ENCODE data around the gene ZMYND11.
"Not testable (repeated sequence)": the region's sequence is repeated elsewhere in the genome, so short reads cannot be mapped to it uniquely, and the experiment has no call there.

Gene ZMYND11

GRCh38 chr10:239109-239508 lies 103.9 kb downstream of the ZMYND11 start:
- Histone ChIP-seq H3K9ac (no peak overlapping the region), H3K27ac (no peak overlapping the region), H4K20me1 (peaks cover 0 to 4% (median 0%) of the 10 kb centered on the region in 11 experiments; a peak in 5 of 22 replicates), H3K36me3 (peaks cover 30 to 75% (median 54%) of the 10 kb centered on the region in 11 experiments), H3K4me3 (no peak overlapping the region), H3K27me3 (no peaks in the 10 kb centered on the region), H3K4me1 (peaks cover 0 to 9% (median 0%) of the 10 kb centered on the region in 10 experiments; a peak in 2 of 20 replicates), H3K4me2 (no peak overlapping the region), H3K9me3 (replicated peaks in 1 of 11) (no peaks in the 10 kb centered on the region)
- TF ChIP-seq Cebpa-rat (IDR thresholded peaks at IDR 0.05): no peak

DNA sequence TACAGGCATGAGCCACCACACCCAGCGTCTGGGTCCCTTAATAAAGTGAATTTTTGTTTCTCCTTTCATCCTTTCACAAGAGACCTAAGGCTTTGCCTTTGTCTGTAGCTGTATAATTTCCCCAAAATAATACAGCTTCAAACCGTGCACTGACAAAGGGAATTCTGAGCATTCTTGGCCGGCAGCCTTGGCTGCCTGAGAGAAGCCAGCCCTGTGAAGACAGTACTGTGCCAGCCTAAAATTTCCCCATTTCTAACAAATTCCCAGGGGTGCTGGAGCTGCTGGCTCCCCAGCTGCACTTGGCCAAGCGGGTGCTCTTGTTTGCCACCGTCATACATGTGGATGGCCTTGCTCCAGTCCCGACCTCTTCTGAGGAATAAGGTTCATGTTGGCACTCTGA lies 106.2 kb downstream of the ZMYND11 start:
- Histone ChIP-seq H3K4me3 (no peak overlapping the region), H3K9me3 (replicated peaks in 1 of 11) (no peaks in the 10 kb centered on the region), H3K9ac (no peak overlapping the region), H3K4me1 (no peaks in the 10 kb centered on the region), H3K36me3 (peaks cover 39 to 98% (median 71%) of the 10 kb centered on the region in 11 experiments), H3K27me3 (no peaks in the 10 kb centered on the region), H3K27ac (no peak overlapping the region), H3K4me2 (no peak overlapping the region), H4K20me1 (no peaks in the 10 kb centered on the region)
- no peak for TF ChIP-seq Cebpa-rat (IDR thresholded peaks at IDR 0.05)

- peaks cover 44 to 98% (median 73%) of the 10 kb centered on the region in 11 experiments for H3K36me3 ChIP-seq
- H3K27me3 ChIP-seq: no peaks in the 10 kb centered on the region
These were observed 106.8 kb downstream of the ZMYND11 start for GRCh38 chr10:241966-242643.

GRCh38 chr10:244227-244626 lies 109.0 kb downstream of the ZMYND11 start:
- peaks cover 57 to 98% (median 81%) of the 10 kb centered on the region in 11 experiments for H3K36me3 ChIP-seq
- H3K27ac ChIP-seq: no peak overlapping the region
- no peaks in the 10 kb centered on the region for H3K4me1 ChIP-seq
- no peaks in the 10 kb centered on the region for H4K20me1 ChIP-seq
- H3K9me3 ChIP-seq (replicated peaks in 1 of 11): no peaks in the 10 kb centered on the region
- no peak overlapping the region for H3K9ac ChIP-seq
- no peak overlapping the region for H3K4me2 ChIP-seq
- no peak for TF ChIP-seq Cebpa-rat (IDR thresholded peaks at IDR 0.05)
- no peak overlapping the region for H3K4me3 ChIP-seq
- no peaks in the 10 kb centered on the region for H3K27me3 ChIP-seq

More at GRCh38 chr10:241966-242643, 106.8 kb downstream of the ZMYND11 start:
- no peak overlapping the region for H3K27ac ChIP-seq
- no peak for TF ChIP-seq Cebpa-rat (IDR thresholded peaks at IDR 0.05)
- H3K4me1 ChIP-seq: no peaks in the 10 kb centered on the region
- H3K4me3 ChIP-seq: no peak overlapping the region
- H3K9me3 ChIP-seq (replicated peaks in 1 of 11): no peaks in the 10 kb centered on the region
- no peak overlapping the region for H3K9ac ChIP-seq
- no peaks in the 10 kb centered on the region for H4K20me1 ChIP-seq
- H3K4me2 ChIP-seq: no peak overlapping the region

- no peak overlapping the region for H3K27ac ChIP-seq
- H3K9ac ChIP-seq: no peak overlapping the region
- no peaks in the 10 kb centered on the region for H3K27me3 ChIP-seq
- H4K20me1 ChIP-seq: no peaks in the 10 kb centered on the region
- H3K4me2 ChIP-seq: no peak overlapping the region
- peaks cover 66 to 98% (median 83%) of the 10 kb centered on the region in 11 experiments for H3K36me3 ChIP-seq
- no peak for TF ChIP-seq Cebpa-rat (IDR thresholded peaks at IDR 0.05)
- H3K4me1 ChIP-seq: no peaks in the 10 kb centered on the region
- no peaks in the 10 kb centered on the region for H3K9me3 ChIP-seq (replicated peaks in 1 of 11)
- no peak overlapping the region for H3K4me3 ChIP-seq
These were observed 111.2 kb downstream of the ZMYND11 start for GRCh38 chr10:246431-246830.

- no peak for TF ChIP-seq Cebpa-rat (IDR thresholded peaks at IDR 0.05)
- Histone ChIP-seq H3K9me3 (replicated peaks in 1 of 11) (no peaks in the 10 kb centered on the region), H4K20me1 (no peaks in the 10 kb centered on the region), H3K27me3 (no peaks in the 10 kb centered on the region), H3K4me3 (no peak overlapping the region), H3K4me2 (no peak overlapping the region), H3K27ac (no peak overlapping the region), H3K36me3 (peaks cover 63 to 98% (median 83%) of the 10 kb centered on the region in 11 experiments), H3K4me1 (no peaks in the 10 kb centered on the region), H3K9ac (no peak overlapping the region)
These were observed 112.2 kb downstream of the ZMYND11 start for GRCh38 chr10:247480-247879.

GRCh38 chr10:248307-248706 lies 113.1 kb downstream of the ZMYND11 start:
- H3K4me2 ChIP-seq: no peak overlapping the region
- H3K9ac ChIP-seq: no peak overlapping the region
- TF ChIP-seq Cebpa-rat (IDR thresholded peaks at IDR 0.05): no peak
- H3K36me3 ChIP-seq: peaks cover 63 to 98% (median 84%) of the 10 kb centered on the region in 11 experiments
- no peaks in the 10 kb centered on the region for H3K27me3 ChIP-seq
- no peak overlapping the region for H3K27ac ChIP-seq
- H3K4me1 ChIP-seq: no peaks in the 10 kb centered on the region
- no peaks in the 10 kb centered on the region for H3K9me3 ChIP-seq (replicated peaks in 1 of 11)
- no peak overlapping the region for H3K4me3 ChIP-seq
- no peaks in the 10 kb centered on the region for H4K20me1 ChIP-seq

GRCh38 chr10:251982-252582 lies 116.8 kb downstream of the ZMYND11 start:
- no peak for TF ChIP-seq Cebpa-rat (IDR thresholded peaks at IDR 0.05)
- Histone ChIP-seq H3K4me2 (no peak overlapping the region), H3K27me3 (no peaks in the 10 kb centered on the region), H3K9me3 (replicated peaks in 1 of 11) (no peaks in the 10 kb centered on the region), H3K36me3 (peaks cover 47 to 82% (median 68%) of the 10 kb centered on the region in 11 experiments), H3K4me3 (no peak overlapping the region), H4K20me1 (no peaks in the 10 kb centered on the region), H3K27ac (no peak overlapping the region), H3K9ac (no peak overlapping the region), H3K4me1 (peaks cover 0 to under 1% (median 0%) of the 10 kb centered on the region in 10 experiments; a peak in 3 of 20 replicates)

DNA sequence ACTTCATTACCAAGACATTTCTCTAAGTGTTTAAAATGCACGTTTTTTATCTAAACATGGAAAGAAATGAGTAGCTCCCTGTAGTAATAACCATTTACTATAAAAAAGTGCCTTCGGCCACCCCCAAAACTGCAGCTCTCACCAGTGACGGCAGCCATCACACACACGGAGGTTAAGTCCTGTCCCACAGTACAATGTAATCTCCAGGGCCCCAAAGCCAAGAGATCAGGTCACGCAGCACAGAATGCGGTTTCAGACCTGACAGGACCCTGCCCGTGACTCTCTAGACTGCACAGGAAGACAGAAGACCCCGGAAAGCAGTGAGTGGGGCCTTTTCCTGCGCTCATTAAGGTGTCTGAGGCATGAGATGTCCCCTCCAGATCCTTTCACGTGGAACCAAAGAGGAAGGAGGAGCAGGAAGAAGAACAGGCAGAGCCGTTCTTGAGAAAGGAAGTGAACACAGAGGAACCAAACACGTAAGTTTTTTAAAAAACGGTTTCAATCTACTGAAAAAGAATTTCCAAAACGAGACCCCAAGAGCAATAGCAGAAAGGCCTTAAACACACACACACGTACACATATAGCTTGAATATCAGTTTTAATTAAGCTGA lies 125.7 kb downstream of the ZMYND11 start:
- Histone ChIP-seq H3K27ac (peak overlapping the region in 10 of 11 experiments; percentile 32 to 83 (median 68); a peak in 20 of 22 replicates), H3K27me3 (no peaks in the 10 kb centered on the region), H3K36me3 (peaks cover 0 to 7% (median 0%) of the 10 kb centered on the region in 11 experiments; a peak in 3 of 22 replicates), H4K20me1 (no peaks in the 10 kb centered on the region), H3K4me1 (peaks cover 30 to 52% (median 43%) of the 10 kb centered on the region in 10 experiments), H3K4me3 (peak overlapping the region in 4 of 10 experiments; percentile 8 to 41 (median 30); a peak in 4 of 20 replicates), H3K9ac (peak overlapping the region; percentile 21 to 67 (median 45); a peak in 17 of 22 replicates), H3K9me3 (replicated peaks in 1 of 11) (peaks cover 0 to 23% (median 12%) of the 10 kb centered on the region in 11 experiments; a peak in 10 of 22 replicates), H3K4me2 (peak overlapping the region; percentile 63 to 86 (median 77))
- TF ChIP-seq Cebpa-rat (IDR thresholded peaks at IDR 0.05): no peak

DNA sequence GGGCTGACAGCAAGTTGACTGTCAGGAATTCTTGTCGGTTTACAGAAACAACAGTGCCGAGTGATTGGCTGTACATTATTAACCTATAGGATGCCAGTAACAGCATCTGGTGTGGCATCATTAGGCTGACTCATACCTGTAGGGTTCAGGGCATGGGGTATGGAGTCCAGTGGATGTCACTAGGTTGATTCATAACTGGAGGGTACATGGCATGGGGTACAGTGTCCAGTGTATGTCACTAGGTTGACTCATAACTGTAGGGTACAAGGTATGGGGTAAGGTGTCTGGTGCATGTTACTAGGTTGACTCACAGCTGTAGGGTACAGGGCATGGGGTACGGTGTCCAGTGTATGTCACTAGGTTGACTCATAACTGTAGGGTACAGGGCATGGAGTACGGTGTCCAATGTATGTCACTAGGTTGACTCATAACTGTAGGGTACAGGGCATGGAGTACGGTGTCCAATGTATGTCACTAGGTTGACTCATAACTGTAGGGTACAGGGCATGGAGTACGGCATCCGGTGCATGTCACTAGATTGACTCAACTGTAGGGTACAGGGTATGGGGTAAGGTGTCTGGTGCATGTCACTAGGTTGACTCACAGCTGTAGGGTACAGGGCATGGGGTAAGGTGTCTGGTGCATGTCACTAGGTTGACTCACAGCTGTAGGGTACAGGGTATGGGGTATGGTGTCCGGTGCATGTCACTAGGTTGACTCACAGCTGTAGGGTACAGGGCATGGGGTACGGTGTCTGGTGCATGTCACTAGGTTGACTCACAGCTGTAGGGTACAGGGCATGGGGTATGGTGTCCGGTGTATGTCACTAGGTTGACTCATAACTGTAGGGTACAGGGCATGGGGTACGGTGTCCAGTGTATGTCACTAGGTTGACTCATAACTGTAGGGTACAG lies 129.2 kb downstream of the ZMYND11 start:
- H3K27me3 ChIP-seq, H3K27ac ChIP-seq, H3K4me3 ChIP-seq, H3K9ac ChIP-seq, H4K20me1 ChIP-seq, H3K36me3 ChIP-seq, H3K4me2 ChIP-seq: not testable (repeated sequence)
- peaks cover 0 to 23% (median 12%) of the 10 kb centered on the region in 11 experiments; a peak in 10 of 22 replicates for H3K9me3 ChIP-seq (replicated peaks in 1 of 11)
- peaks cover 29 to 55% (median 44%) of the 10 kb centered on the region in 10 experiments for H3K4me1 ChIP-seq

- Histone ChIP-seq H3K4me1 (peaks cover 29 to 51% (median 44%) of the 10 kb centered on the region in 10 experiments), H3K9me3 (replicated peaks in 1 of 11) (peaks cover 0 to 23% (median 12%) of the 10 kb centered on the region in 11 experiments; a peak in 10 of 22 replicates), H3K4me2 (peak overlapping the region in 1 of 11 experiments; percentile 4; a peak in 2 of 22 replicates)
- H4K20me1 ChIP-seq, H3K4me3 ChIP-seq, H3K36me3 ChIP-seq, H3K27ac ChIP-seq, H3K9ac ChIP-seq, H3K27me3 ChIP-seq: not testable (repeated sequence)
These were observed 129.8 kb downstream of the ZMYND11 start for GRCh38 chr10:265074-265440.

Measured in BLaER1 treated with 17β-estradiol and CSF1 and Interleukin-3, amounts not matched to agents 10 nM and 100 nM (cell line).